KOPT-K1 (cell line): Measurements from ENCODE around the gene CRP.
"Not testable (repeated sequence)": the region's sequence is repeated elsewhere in the genome, so short reads cannot be mapped to it uniquely, and the experiment has no call there.

Experiments
- H3K27ac ChIP-seq: fragments of 200-600 bp; sonication (generic); 2 replicates; pipeline ENCODE4 v1.5.1; 2016; ENCODE audit warnings: antibody characterized with exemption, mild to moderate bottlenecking, low read depth, low read length; ENCODE audit not compliant: poor library complexity, severe bottlenecking
- H3K36me3 ChIP-seq: fragments of 200-600 bp; sonication (generic); 2 replicates; pipeline ENCODE4 v1.5.1; 2017; ENCODE audit warnings: antibody characterized with exemption, mild to moderate bottlenecking, low read length, moderate library complexity; ENCODE audit not compliant: insufficient read depth
- H3K9me3 ChIP-seq: fragments of 200-600 bp; sonication (generic); 2 replicates; pipeline ENCODE4 v1.5.1; 2017; ENCODE audit warnings: antibody characterized with exemption, low read length, mild to moderate bottlenecking; ENCODE audit not compliant: insufficient read depth, poor library complexity, severe bottlenecking

CRP gene

GRCh38 chr1:159715855-159716254 is 1.5 kb upstream of the CRP start:
- peaks cover 11% of the 10 kb centered on the region for H3K9me3 ChIP-seq
- H3K36me3 ChIP-seq, result no peaks in the 10 kb centered on the region
- no peak overlapping the region for H3K27ac ChIP-seq

GRCh38 chr1:159712080-159712479 is 2.3 kb downstream of the CRP start:
- Histone ChIP-seq H3K36me3 (no peaks in the 10 kb centered on the region), H3K27ac (no peak overlapping the region), H3K9me3 (no peaks in the 10 kb centered on the region)

- H3K36me3 ChIP-seq, result no peaks in the 10 kb centered on the region
- no peaks in the 10 kb centered on the region for H3K9me3 ChIP-seq
- H3K27ac ChIP-seq, result no peak overlapping the region
Measured at GRCh38 chr1:159707472-159708260, 6.7 kb downstream of the CRP start.

- H3K27ac ChIP-seq, result no peak overlapping the region
- H3K9me3 ChIP-seq, result no peaks in the 10 kb centered on the region
- no peaks in the 10 kb centered on the region for H3K36me3 ChIP-seq
Measured at GRCh38 chr1:159705904-159706256, 8.5 kb downstream of the CRP start.

- H3K9me3 ChIP-seq, result no peaks in the 10 kb centered on the region
- no peaks in the 10 kb centered on the region for H3K36me3 ChIP-seq
- no peak overlapping the region for H3K27ac ChIP-seq
Measured at GRCh38 chr1:159705251-159705903, 9.0 kb downstream of the CRP start.

- Histone ChIP-seq H3K36me3 (no peaks in the 10 kb centered on the region), H3K27ac (no peak overlapping the region), H3K9me3 (no peaks in the 10 kb centered on the region)
Measured at GRCh38 chr1:159704481-159704880, 9.9 kb downstream of the CRP start.

GRCh38 chr1:159700312-159700711 is 14.1 kb downstream of the CRP start:
- Histone ChIP-seq H3K36me3 (no peaks in the 10 kb centered on the region), H3K9me3 (no peaks in the 10 kb centered on the region), H3K27ac (no peak overlapping the region)

GRCh38 chr1:159699653-159700052 is 14.7 kb downstream of the CRP start:
- H3K9me3 ChIP-seq, result no peaks in the 10 kb centered on the region
- no peaks in the 10 kb centered on the region for H3K36me3 ChIP-seq

GRCh38 chr1:159699246-159699645 is 15.1 kb downstream of the CRP start:
- H3K9me3 ChIP-seq, result no peaks in the 10 kb centered on the region
- H3K36me3 ChIP-seq, result no peaks in the 10 kb centered on the region
- H3K27ac ChIP-seq, result no peak overlapping the region

More at GRCh38 chr1:159699653-159700052, 14.7 kb downstream of the CRP start:
- no peak overlapping the region for H3K27ac ChIP-seq

- no peaks in the 10 kb centered on the region for H3K36me3 ChIP-seq
Measured at GRCh38 chr1:159687511-159687910, 26.9 kb downstream of the CRP start.

GRCh38 chr1:159686599-159687299 is 27.6 kb downstream of the CRP start:
- Histone ChIP-seq H3K9me3 (no peaks in the 10 kb centered on the region), H3K27ac (no peak overlapping the region), H3K36me3 (no peaks in the 10 kb centered on the region)

More at GRCh38 chr1:159687511-159687910, 26.9 kb downstream of the CRP start:
- Histone ChIP-seq H3K9me3 (no peaks in the 10 kb centered on the region), H3K27ac (no peak overlapping the region)

- H3K36me3 ChIP-seq, result no peaks in the 10 kb centered on the region
- no peaks in the 10 kb centered on the region for H3K9me3 ChIP-seq
- no peak overlapping the region for H3K27ac ChIP-seq
Measured at GRCh38 chr1:159678939-159679338, 35.5 kb downstream of the CRP start.

- Histone ChIP-seq H3K9me3 (no peaks in the 10 kb centered on the region), H3K36me3 (no peaks in the 10 kb centered on the region), H3K27ac (no peak overlapping the region)
Measured at GRCh38 chr1:159675046-159675445, 39.3 kb downstream of the CRP start.

GRCh38 chr1:159672390-159672789 is 42.0 kb downstream of the CRP start:
- H3K27ac ChIP-seq, H3K36me3 ChIP-seq, H3K9me3 ChIP-seq: not testable (repeated sequence)

- H3K9me3 ChIP-seq, result no peaks in the 10 kb centered on the region
- H3K27ac ChIP-seq, result no peak overlapping the region
- H3K36me3 ChIP-seq, result no peaks in the 10 kb centered on the region
Measured at GRCh38 chr1:159669338-159669737, 45.1 kb downstream of the CRP start.
